Spinal cord (tissue), 10 donors: ENCODE results near the gene IL24. TPM values are rescaled to one million over a fixed set of nuclear protein-coding genes. Genes with fewer than 3 reads are reported as not detected.

Experiments used
- DNase-seq, 6 donors: peaks; one replicate each; pipeline versions ENCODE4 v3.0.0 to v3.0.0-alpha.2; 2013 to 2015; ENCODE audit warnings: low spot score in 6 of 6, low read depth in 4 of 6
- H3K27ac ChIP-seq: one replicate; pipeline ENCODE4 v1.5.1; 2013; ENCODE audit warnings: low read depth, low read length, control low read depth
- H3K27me3 ChIP-seq: one replicate; pipeline ENCODE4 v1.6.1; 2013; ENCODE audit warnings: low read length; ENCODE audit not compliant: control insufficient read depth, insufficient read depth
- H3K36me3 ChIP-seq: one replicate; pipeline ENCODE4 v1.6.1; 2013; ENCODE audit warnings: low read length; ENCODE audit not compliant: control insufficient read depth, insufficient read depth
- H3K4me1 ChIP-seq: one replicate; pipeline ENCODE4 v1.6.1; 2013; ENCODE audit warnings: low read length; ENCODE audit not compliant: control insufficient read depth, insufficient read depth
- H3K4me3 ChIP-seq: one replicate; pipeline ENCODE4 v1.5.1; 2013; ENCODE audit warnings: low read depth, low read length, control low read depth
- H3K9me3 ChIP-seq: one replicate; pipeline ENCODE4 v1.6.1; 2013; ENCODE audit warnings: low read length; ENCODE audit not compliant: control insufficient read depth, insufficient read depth
- WGBS: methylation state at CpG from one replicate; pipeline ENCODE4 v1.1.5; 2013; ENCODE audit warnings: missing lambda C conversion rate; ENCODE audit not compliant: insufficient coverage; 5-methylcytosine and 5-hydroxymethylcytosine counted together
- polyA plus RNA-seq, 2 donors: library from polyadenylated mRNA; unstranded; fragments of 120-200 nt; gene quantifications; one replicate each; pipeline ENCODE4 v1.2.1, GENCODE V29; 2013; ENCODE audit not compliant: insufficient read length in 2 of 2
- total RNA-seq, 2 donors: library from RNA; depleted of rRNA in 1 of 2; stranded (reverse); fragments of 120-200 nt in 1 of 2; fragments of >200 nt in 1 of 2; gene quantifications; one replicate each; pipeline versions ENCODE4 v1.2.3 to v1.2.4, GENCODE V29; 2013 to 2014
- donor health status: healthy.

The IL24 gene
- total and polyA plus RNA-seq, 4 donors: 0.29 to 0.52 TPM; not detected in 2

GRCh38 chr1:206875752-206876377 lies 21.4 kb upstream of the IL24 start:
- Histone ChIP-seq H3K4me3 (no peak overlapping the region), H3K4me1 (no peaks in the 10 kb centered on the region), H3K27me3 (no peaks in the 10 kb centered on the region), H3K27ac (no peak overlapping the region), H3K36me3 (no peaks in the 10 kb centered on the region), H3K9me3 (peaks cover 6% of the 10 kb centered on the region)
- no CpG with 5 or more reads among the region's 3 CpGs for WGBS
- no peak for DNase-seq

GRCh38 chr1:206878456-206878855 lies 18.8 kb upstream of the IL24 start:
- H3K4me1 ChIP-seq: no peaks in the 10 kb centered on the region
- no peak for DNase-seq
- no peak overlapping the region for H3K4me3 ChIP-seq
- H3K27ac ChIP-seq: no peak overlapping the region
- H3K9me3 ChIP-seq: peaks cover 6% of the 10 kb centered on the region
- H3K36me3 ChIP-seq: no peaks in the 10 kb centered on the region
- H3K27me3 ChIP-seq: no peaks in the 10 kb centered on the region

DNA sequence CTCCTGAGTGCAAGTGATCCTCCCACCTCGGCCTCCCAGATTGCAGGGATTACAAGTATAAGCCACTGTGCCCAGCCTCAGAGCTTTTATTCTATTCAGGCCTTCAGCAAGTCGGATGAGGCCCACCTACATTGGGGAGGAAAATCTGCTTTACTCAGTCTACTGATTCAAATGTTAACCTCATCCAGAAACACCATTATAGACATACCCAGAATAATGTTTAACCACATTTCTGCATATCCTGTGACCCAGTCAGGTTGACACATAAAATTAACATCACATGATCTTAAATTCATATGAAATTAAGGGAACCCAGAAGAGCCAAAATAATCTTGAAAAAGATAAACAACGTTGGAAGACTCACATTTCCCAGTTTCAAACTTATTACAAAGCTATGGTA lies 16.9 kb upstream of the IL24 start:
- Histone ChIP-seq H3K27ac (no peak overlapping the region), H3K4me3 (no peak overlapping the region), H3K36me3 (no peaks in the 10 kb centered on the region), H3K9me3 (peaks cover 6% of the 10 kb centered on the region), H3K4me1 (no peaks in the 10 kb centered on the region), H3K27me3 (no peaks in the 10 kb centered on the region)
- DNase-seq: no peak
- 77% methylated on average over 2 of the region's 3 CpGs for WGBS

GRCh38 chr1:206882555-206882954 lies 14.7 kb upstream of the IL24 start:
- Histone ChIP-seq H3K27ac (no peak overlapping the region), H3K27me3 (no peaks in the 10 kb centered on the region), H3K4me3 (no peak overlapping the region), H3K36me3 (no peaks in the 10 kb centered on the region), H3K4me1 (no peaks in the 10 kb centered on the region), H3K9me3 (peaks cover 6% of the 10 kb centered on the region)
- no peak for DNase-seq
- WGBS: no CpG with 5 or more reads among the region's 3 CpGs

DNA sequence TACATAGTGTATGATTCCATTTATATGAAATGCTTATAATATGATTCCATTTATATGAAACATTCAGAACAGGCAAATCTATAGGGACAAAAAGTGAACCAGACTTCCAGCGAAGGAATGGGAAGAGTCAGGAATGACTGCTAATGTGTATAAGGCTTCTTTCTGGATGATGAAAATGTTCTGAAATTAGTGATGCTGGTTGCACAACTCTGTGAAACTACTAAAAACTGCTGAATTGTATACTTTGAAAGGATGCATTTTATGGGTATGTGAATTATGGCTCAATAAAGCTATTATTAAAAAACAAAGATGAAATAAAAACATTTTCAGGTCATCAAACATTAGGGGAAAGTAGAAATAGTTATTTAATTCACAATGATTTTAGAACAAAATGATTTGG lies 14.1 kb upstream of the IL24 start:
- Histone ChIP-seq H3K4me3 (no peak overlapping the region), H3K4me1 (no peaks in the 10 kb centered on the region), H3K36me3 (no peaks in the 10 kb centered on the region), H3K27me3 (no peaks in the 10 kb centered on the region), H3K27ac (no peak overlapping the region), H3K9me3 (peaks cover 5% of the 10 kb centered on the region)
- 100% methylated on average over 1 of the region's 1 CpG for WGBS
- DNase-seq: no peak

GRCh38 chr1:206883876-206884275 lies 13.4 kb upstream of the IL24 start:
- no peak overlapping the region for H3K4me3 ChIP-seq
- H3K27ac ChIP-seq: no peak overlapping the region
- no peaks in the 10 kb centered on the region for H3K4me1 ChIP-seq
- WGBS: 60% methylated on average over 1 of the region's 2 CpGs
- DNase-seq: no peak
- H3K9me3 ChIP-seq: no peaks in the 10 kb centered on the region
- no peaks in the 10 kb centered on the region for H3K36me3 ChIP-seq
- H3K27me3 ChIP-seq: no peaks in the 10 kb centered on the region

DNA sequence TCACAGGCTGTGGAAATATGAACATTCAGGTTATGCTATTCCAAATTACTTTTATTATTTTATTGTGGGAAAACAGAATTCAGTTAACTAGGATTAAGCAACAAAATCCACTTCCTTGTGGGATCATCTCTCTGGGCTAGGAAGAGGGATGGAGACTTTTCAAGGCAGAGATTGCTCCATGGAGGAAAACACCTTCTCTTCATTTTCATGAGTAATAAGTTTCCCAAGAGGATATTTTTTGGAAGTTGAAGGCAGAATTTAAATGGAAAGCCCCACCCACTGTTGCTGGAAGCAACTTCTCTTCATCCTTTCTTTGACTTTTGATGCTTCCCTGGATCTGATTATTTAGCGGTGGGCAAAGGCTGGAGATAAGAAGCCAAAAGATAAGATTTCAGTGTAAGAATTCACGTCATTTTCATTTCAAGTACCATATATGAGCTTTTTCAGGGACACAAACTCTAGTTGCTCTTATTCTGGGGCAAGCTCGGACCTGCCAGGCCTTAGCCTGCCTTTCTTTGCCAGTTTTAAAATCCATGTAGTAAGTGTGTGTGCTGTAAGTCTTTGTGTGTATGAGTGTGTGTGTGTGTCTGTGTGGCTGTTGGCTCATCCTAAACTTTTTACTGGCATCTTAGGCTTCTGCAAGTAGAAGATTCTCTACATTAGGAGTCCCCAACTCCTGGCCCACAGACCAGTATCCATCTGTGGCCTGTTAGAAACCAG lies 11.7 kb upstream of the IL24 start:
- WGBS: 92% methylated on average over 2 of the region's 3 CpGs
- DNase-seq: no peak
- Histone ChIP-seq H3K9me3 (no peaks in the 10 kb centered on the region), H3K27me3 (no peaks in the 10 kb centered on the region), H3K27ac (no peak overlapping the region), H3K4me3 (no peak overlapping the region), H3K4me1 (no peaks in the 10 kb centered on the region), H3K36me3 (no peaks in the 10 kb centered on the region)

GRCh38 chr1:206886831-206887230 lies 10.4 kb upstream of the IL24 start:
- no peak for DNase-seq
- no CpG with 5 or more reads among the region's 1 CpG for WGBS
- no peaks in the 10 kb centered on the region for H3K4me1 ChIP-seq
- no peaks in the 10 kb centered on the region for H3K9me3 ChIP-seq
- H3K36me3 ChIP-seq: no peaks in the 10 kb centered on the region
- no peak overlapping the region for H3K27ac ChIP-seq
- no peaks in the 10 kb centered on the region for H3K27me3 ChIP-seq
- no peak overlapping the region for H3K4me3 ChIP-seq

DNA sequence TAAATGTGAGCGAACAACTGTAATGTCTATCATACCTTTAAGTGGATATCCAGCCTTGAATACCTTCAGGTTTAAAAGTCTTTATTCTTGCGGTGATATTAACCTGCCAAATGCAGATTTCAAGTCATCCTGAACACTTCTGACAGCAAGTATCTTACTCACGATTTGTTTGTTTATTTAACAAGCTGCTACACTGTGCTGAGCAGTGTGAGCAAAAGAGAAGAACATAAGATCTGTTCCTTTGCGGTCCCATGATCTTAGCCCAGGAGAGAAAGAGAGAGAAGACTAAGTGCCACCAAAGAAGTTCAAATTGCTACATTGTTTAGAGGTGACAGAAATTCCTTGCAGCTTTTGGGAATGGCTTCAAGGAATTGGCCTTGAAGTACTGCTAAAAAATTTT lies 9.5 kb upstream of the IL24 start:
- H3K4me3 ChIP-seq: no peak overlapping the region
- H3K36me3 ChIP-seq: no peaks in the 10 kb centered on the region
- WGBS: 83% methylated on average over 2 of the region's 4 CpGs
- no peaks in the 10 kb centered on the region for H3K4me1 ChIP-seq
- no peaks in the 10 kb centered on the region for H3K27me3 ChIP-seq
- no peaks in the 10 kb centered on the region for H3K9me3 ChIP-seq
- no peak overlapping the region for H3K27ac ChIP-seq
- no peak for DNase-seq
